ENCODE measurements around the gene KCNQ1. TPM values are rescaled to one million over a fixed set of nuclear protein-coding genes. Genes with fewer than 3 reads are reported as not detected.

Gene KCNQ1
- total RNA-seq, 1 experiment from 2014 or later: 9.2 TPM

DNA sequence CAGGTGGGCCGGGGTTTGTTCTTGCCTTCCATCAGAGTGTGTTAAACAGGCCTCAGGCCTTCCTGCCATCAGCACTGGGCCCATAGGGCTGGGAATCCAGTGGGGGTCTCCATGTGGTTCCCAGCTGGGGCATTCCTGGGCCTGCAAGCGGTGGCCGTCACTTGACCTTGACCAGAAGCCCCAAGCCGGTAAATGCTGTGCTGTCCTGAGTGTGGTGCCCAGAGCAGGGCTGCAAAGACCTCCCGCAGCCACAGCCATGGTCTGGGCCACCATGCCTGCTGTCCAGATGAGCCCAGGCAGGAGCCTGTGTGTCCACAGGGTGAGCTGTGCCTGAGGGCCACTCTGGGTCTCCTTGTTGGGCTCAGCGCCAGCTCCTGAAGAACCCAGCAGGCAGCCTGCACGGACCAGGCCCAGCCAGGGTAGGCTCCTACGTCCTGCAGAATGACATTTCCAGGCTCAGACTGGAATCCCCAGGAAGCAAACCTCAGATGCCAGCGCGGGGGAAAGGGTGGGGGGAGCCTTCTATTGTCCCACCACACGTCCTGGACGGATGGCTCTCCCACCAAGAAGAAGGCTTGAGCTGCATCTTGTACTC lies 137.6 kb downstream of the KCNQ1 start:
- no peak overlapping the region for H3K4me3 Mint-ChIP-seq (ENCODE audit: low read depth, unreplicated experiment)
- no peaks in the 10 kb centered on the region for H3K27me3 Mint-ChIP-seq (ENCODE audit: unreplicated experiment)
- no peaks in the 10 kb centered on the region for H3K36me3 Mint-ChIP-seq (ENCODE audit: insufficient read depth, unreplicated experiment)
- BruUV-seq (replicated peaks): no TSS peak
- CTCF ChIA-PET: interaction anchor here (0.7 kb wide), 1 partner anchor 192 kb away, joined by 3 read pairs; no protein-coding TSS in a partner anchor
- no peaks in the 10 kb centered on the region for H3K9me3 Mint-ChIP-seq (ENCODE audit: low read depth, unreplicated experiment)
- DNase-seq: no peak
- no peaks in the 10 kb centered on the region for H3K4me1 Mint-ChIP-seq (ENCODE audit: low read depth, unreplicated experiment)
- no peak overlapping the region for H3K27ac Mint-ChIP-seq (ENCODE audit: unreplicated experiment)
- TF ChIP-seq, protein P1, sequence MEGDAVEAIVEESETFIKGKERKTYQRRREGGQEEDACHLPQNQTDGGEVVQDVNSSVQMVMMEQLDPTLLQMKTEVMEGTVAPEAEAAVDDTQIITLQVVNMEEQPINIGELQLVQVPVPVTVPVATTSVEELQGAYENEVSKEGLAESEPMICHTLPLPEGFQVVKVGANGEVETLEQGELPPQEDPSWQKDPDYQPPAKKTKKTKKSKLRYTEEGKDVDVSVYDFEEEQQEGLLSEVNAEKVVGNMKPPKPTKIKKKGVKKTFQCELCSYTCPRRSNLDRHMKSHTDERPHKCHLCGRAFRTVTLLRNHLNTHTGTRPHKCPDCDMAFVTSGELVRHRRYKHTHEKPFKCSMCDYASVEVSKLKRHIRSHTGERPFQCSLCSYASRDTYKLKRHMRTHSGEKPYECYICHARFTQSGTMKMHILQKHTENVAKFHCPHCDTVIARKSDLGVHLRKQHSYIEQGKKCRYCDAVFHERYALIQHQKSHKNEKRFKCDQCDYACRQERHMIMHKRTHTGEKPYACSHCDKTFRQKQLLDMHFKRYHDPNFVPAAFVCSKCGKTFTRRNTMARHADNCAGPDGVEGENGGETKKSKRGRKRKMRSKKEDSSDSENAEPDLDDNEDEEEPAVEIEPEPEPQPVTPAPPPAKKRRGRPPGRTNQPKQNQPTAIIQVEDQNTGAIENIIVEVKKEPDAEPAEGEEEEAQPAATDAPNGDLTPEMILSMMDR (IDR thresholded peaks at IDR 0.05; ENCODE audit: unreplicated experiment): no peak
- intact Hi-C loops (cut with micrococcal nuclease; ENCODE audit: unreplicated experiment): no loop called here

DNA sequence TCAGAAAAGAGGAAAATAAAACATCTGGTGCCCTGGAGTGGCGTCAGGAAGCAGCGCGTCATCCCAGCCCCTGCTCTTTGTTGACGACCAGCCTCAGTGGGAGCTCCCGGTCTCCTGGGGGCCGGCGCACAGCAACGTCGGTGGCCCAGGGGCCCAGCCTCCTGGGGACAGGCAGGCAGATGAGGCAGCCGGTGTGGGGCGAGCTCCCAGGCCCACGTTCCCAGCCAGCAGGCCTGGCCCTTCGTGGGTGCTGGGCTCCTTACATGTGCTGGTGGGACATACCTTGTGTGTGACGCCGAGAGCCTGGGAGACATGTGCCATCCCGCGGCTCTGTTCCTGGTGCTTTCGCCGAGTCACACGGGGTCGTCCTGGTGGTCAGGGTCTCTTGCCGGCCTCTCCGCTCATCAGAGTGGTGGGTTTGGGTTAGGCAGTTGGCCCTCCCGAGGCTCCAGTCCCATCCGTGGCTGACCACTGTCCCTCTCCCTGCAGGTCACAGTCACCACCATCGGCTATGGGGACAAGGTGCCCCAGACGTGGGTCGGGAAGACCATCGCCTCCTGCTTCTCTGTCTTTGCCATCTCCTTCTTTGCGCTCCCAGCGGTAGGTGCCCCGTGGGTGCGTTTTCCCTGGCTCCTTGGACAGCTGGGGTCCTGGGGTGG lies 138.3 kb downstream of the KCNQ1 start:
- H3K4me3 Mint-ChIP-seq (ENCODE audit: low read depth, unreplicated experiment): no peak overlapping the region
- no TSS peak for BruUV-seq (replicated peaks)
- H3K27me3 Mint-ChIP-seq (ENCODE audit: unreplicated experiment): no peaks in the 10 kb centered on the region
- no peak for DNase-seq
- no peaks in the 10 kb centered on the region for H3K36me3 Mint-ChIP-seq (ENCODE audit: insufficient read depth, unreplicated experiment)
- CTCF ChIA-PET: interaction anchor here (0.7 kb wide), 1 partner anchor 193 kb away, joined by 3 read pairs; no protein-coding TSS in a partner anchor
- no peaks in the 10 kb centered on the region for H3K4me1 Mint-ChIP-seq (ENCODE audit: low read depth, unreplicated experiment)
- H3K9me3 Mint-ChIP-seq (ENCODE audit: low read depth, unreplicated experiment): no peaks in the 10 kb centered on the region
- TF ChIP-seq, protein P1 (IDR thresholded peaks at IDR 0.05; ENCODE audit: unreplicated experiment): no peak
- intact Hi-C loops (cut with micrococcal nuclease; ENCODE audit: unreplicated experiment): no loop called here
- H3K27ac Mint-ChIP-seq (ENCODE audit: unreplicated experiment): no peak overlapping the region

DNA sequence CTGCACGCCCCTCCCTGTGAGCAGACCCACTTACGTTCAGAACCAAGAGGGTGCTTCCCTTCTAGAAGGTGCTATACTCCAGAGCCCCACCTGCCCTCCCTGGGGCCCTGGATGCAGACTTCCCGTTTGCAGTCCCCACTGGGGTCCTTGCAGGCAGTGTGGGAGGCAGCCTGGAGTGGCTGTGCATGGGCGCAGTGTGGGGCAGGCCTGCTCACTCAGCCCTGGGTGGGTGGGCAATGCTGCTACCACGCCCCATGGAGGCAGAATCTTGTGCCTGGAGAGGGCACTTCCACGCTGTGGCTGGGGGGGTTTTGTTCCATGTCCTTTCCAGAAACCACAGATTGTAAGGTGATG lies 138.8 kb downstream of the KCNQ1 start:
- CTCF ChIA-PET: no interaction called here
- no peak overlapping the region for H3K27ac Mint-ChIP-seq (ENCODE audit: unreplicated experiment)
- BruUV-seq (replicated peaks): no TSS peak
- TF ChIP-seq, protein P1 (IDR thresholded peaks at IDR 0.05; ENCODE audit: unreplicated experiment): no peak
- no peak for DNase-seq
- H3K36me3 Mint-ChIP-seq (ENCODE audit: insufficient read depth, unreplicated experiment): no peaks in the 10 kb centered on the region
- H3K9me3 Mint-ChIP-seq (ENCODE audit: low read depth, unreplicated experiment): no peaks in the 10 kb centered on the region
- no peaks in the 10 kb centered on the region for H3K27me3 Mint-ChIP-seq (ENCODE audit: unreplicated experiment)
- H3K4me3 Mint-ChIP-seq (ENCODE audit: low read depth, unreplicated experiment): no peak overlapping the region
- intact Hi-C loops (cut with micrococcal nuclease; ENCODE audit: unreplicated experiment): no loop called here
- no peaks in the 10 kb centered on the region for H3K4me1 Mint-ChIP-seq (ENCODE audit: low read depth, unreplicated experiment)

DNA sequence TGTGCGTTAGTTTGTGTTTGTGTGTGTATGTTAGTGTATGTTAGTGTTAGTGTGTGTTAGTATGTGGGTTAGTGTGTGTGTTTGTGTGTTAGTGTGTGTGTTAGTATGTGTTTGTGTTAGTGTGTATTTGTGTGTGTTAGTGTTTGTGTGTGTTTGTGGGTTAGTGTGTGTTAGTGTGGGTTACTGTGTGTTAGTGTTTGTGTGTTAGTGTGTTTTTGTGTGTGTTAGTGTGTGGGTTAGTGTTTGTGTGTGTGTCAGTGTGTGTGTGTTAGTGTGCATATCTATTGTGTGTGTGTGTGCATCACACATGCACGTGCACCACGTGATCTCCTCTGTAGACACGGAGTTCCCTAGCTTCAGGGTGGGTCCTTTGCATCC lies 139.6 kb downstream of the KCNQ1 start:
- Mint-ChIP-seq H3K9me3 (ENCODE audit: low read depth, unreplicated experiment) (no peaks in the 10 kb centered on the region), H3K27ac (ENCODE audit: unreplicated experiment) (no peak overlapping the region), H3K4me3 (ENCODE audit: low read depth, unreplicated experiment) (no peak overlapping the region), H3K36me3 (ENCODE audit: insufficient read depth, unreplicated experiment) (no peaks in the 10 kb centered on the region), H3K4me1 (ENCODE audit: low read depth, unreplicated experiment) (no peaks in the 10 kb centered on the region), H3K27me3 (ENCODE audit: unreplicated experiment) (no peaks in the 10 kb centered on the region)
- DNase-seq: no peak
- BruUV-seq (replicated peaks): no TSS peak
- TF ChIP-seq, protein P1 (IDR thresholded peaks at IDR 0.05; ENCODE audit: unreplicated experiment): no peak
- intact Hi-C loops (cut with micrococcal nuclease; ENCODE audit: unreplicated experiment): no loop called here
- CTCF ChIA-PET: no interaction called here

All from Calu3 (cell line).